Natural killer cell (primary cell): ENCODE measurements around the gene COL16A1. TPM values are rescaled to one million over a fixed set of nuclear protein-coding genes. Genes with fewer than 3 reads are reported as not detected.

Experiments
- ATAC-seq, 3 donors: fragments of 150-1000 bp in 2 of 3; fragments of 200-7000 bp in 1 of 3; cut with Tn5 transposase; 1 replicate in 1 of 3; 2 replicates in 2 of 3; pipeline ENCODE4 v1.10.0; 2021; ENCODE audit warnings: mild to moderate bottlenecking in 2 of 3, moderate library complexity in 2 of 3
- DNase-seq, 2 donors: peaks; one replicate each; pipeline versions ENCODE4 v3.0.0 to v3.0.0-alpha.2; 2013 to 2021; ENCODE audit warnings: mixed read lengths in 1 of 2
- H3K27ac ChIP-seq: one replicate; pipeline ENCODE4 v1.5.1; 2013; ENCODE audit warnings: mild to moderate bottlenecking, low read length
- H3K27me3 ChIP-seq: one replicate; pipeline ENCODE4 v1.6.1; 2013; ENCODE audit warnings: low read length; ENCODE audit not compliant: control insufficient read depth, insufficient read depth
- H3K36me3 ChIP-seq: one replicate; pipeline ENCODE4 v1.6.1; 2013; ENCODE audit warnings: low read length; ENCODE audit not compliant: control insufficient read depth, insufficient read depth
- H3K4me1 ChIP-seq: one replicate; pipeline ENCODE4 v1.6.1; 2013; ENCODE audit warnings: low read length; ENCODE audit not compliant: control insufficient read depth, insufficient read depth
- H3K4me3 ChIP-seq: one replicate; pipeline ENCODE4 v1.5.1; 2013; ENCODE audit warnings: low read length
- H3K9me3 ChIP-seq: one replicate; pipeline ENCODE4 v1.6.1; 2013; ENCODE audit warnings: low read length; ENCODE audit not compliant: control insufficient read depth, insufficient read depth
- H3K27ac Mint-ChIP-seq, 2 donors: one replicate each; pipeline ENCODE4 v1.8.0; 2022; ENCODE audit warnings: mild to moderate bottlenecking in 2 of 2, mixed read lengths in 2 of 2, moderate library complexity in 1 of 2
- H3K27me3 Mint-ChIP-seq, 2 donors: one replicate each; pipeline ENCODE4 v1.8.0; 2022; ENCODE audit warnings: low read depth in 2 of 2, mixed read lengths in 2 of 2
- H3K36me3 Mint-ChIP-seq: one replicate; pipeline ENCODE4 v1.8.0; 2022; ENCODE audit warnings: mixed read lengths
- H3K4me1 Mint-ChIP-seq, 2 donors: one replicate each; pipeline ENCODE4 v1.8.0; 2022; ENCODE audit warnings: mixed read lengths in 2 of 2
- H3K4me3 Mint-ChIP-seq: one replicate; pipeline ENCODE4 v1.8.0; 2022; ENCODE audit warnings: mild to moderate bottlenecking, moderate library complexity, mixed read lengths
- H3K9me3 Mint-ChIP-seq, 2 donors: one replicate each; pipeline ENCODE4 v1.8.0; 2022; ENCODE audit warnings: mixed read lengths in 2 of 2
- CTCF ChIP-seq: fragments of 200-600 bp; IDR thresholded peaks from one replicate; pipeline ENCODE4 v1.8.0; 2022; ENCODE audit warnings: antibody characterized with exemption
- WGBS: methylation state at CpG from one replicate; pipeline ENCODE4 v1.1.7; 2013; ENCODE audit warnings: missing lambda C conversion rate; ENCODE audit not compliant: insufficient coverage; 5-methylcytosine and 5-hydroxymethylcytosine counted together
- intact Hi-C: fragments of 100-400 bp; cut with micrococcal nuclease; formaldehyde crosslinking; loops from one replicate; pipeline ENCODE4 v1.14.2; 2022
- total RNA-seq, 4 donors: library from RNA; stranded (reverse); fragments of 120-200 nt in 1 of 4; gene quantifications; one replicate each; pipeline versions ENCODE4 v1.2.3 to v1.2.4, GENCODE V29; 2013 to 2022

Gene COL16A1
- total RNA-seq, 3 donors from 2014 or later (not counting 1 experiment from before 2014, with no cell fraction given) = 0.14 TPM; not detected in 2

GRCh38 chr1:31727195-31727594 lies 23.4 kb upstream of the COL16A1 start:
- H3K4me3 ChIP-seq = no peak overlapping the region
- 94% methylated on average over 14 of the region's 14 CpGs for WGBS
- TF ChIP-seq CTCF = no peak

GRCh38 chr1:31726715-31727114 lies 22.9 kb upstream of the COL16A1 start:
- Mint-ChIP-seq H3K36me3 (no peaks in the 10 kb centered on the region), H3K9me3 (no peaks in the 10 kb centered on the region), H3K4me1 (peaks cover 0 to 5% of the 10 kb centered on the region in 2 donors), H3K4me3 (no peak overlapping the region), H3K27me3 (peaks cover 6 to 9% of the 10 kb centered on the region in 2 donors), H3K27ac (no peak overlapping the region)
- DNase-seq = no peak
- H3K36me3 ChIP-seq = no peaks in the 10 kb centered on the region
- no peak for TF ChIP-seq CTCF
- H3K9me3 ChIP-seq = no peaks in the 10 kb centered on the region
- no peak overlapping the region for H3K27ac ChIP-seq
- peaks cover 3% of the 10 kb centered on the region for H3K4me1 ChIP-seq
- H3K4me3 ChIP-seq = no peak overlapping the region
- intact Hi-C loops = no loop called here
- WGBS = 72% methylated on average over 4 of the region's 4 CpGs
- ATAC-seq = no peak
- no peaks in the 10 kb centered on the region for H3K27me3 ChIP-seq

More at GRCh38 chr1:31727195-31727594, 23.4 kb upstream of the COL16A1 start:
- Histone ChIP-seq H3K27me3 (no peaks in the 10 kb centered on the region), H3K36me3 (no peaks in the 10 kb centered on the region), H3K27ac (no peak overlapping the region), H3K9me3 (no peaks in the 10 kb centered on the region), H3K4me1 (peaks cover 3% of the 10 kb centered on the region)
- peaks cover under 1 to 5% of the 10 kb centered on the region in 2 donors for H3K27me3 Mint-ChIP-seq
- peaks cover 0 to 5% of the 10 kb centered on the region in 2 donors for H3K4me1 Mint-ChIP-seq
- no peaks in the 10 kb centered on the region for H3K36me3 Mint-ChIP-seq
- no peak overlapping the region for H3K27ac Mint-ChIP-seq
- intact Hi-C loops = no loop called here
- no peak overlapping the region for H3K4me3 Mint-ChIP-seq
- H3K9me3 Mint-ChIP-seq = no peaks in the 10 kb centered on the region
- ATAC-seq (no peak), DNase-seq (no peak)

- peaks cover 0 to 5% of the 10 kb centered on the region in 2 donors for H3K4me1 Mint-ChIP-seq
- no peak for ATAC-seq
- Histone ChIP-seq H3K27me3 (no peaks in the 10 kb centered on the region), H3K27ac (no peak overlapping the region), H3K4me1 (peaks cover 3% of the 10 kb centered on the region), H3K9me3 (no peaks in the 10 kb centered on the region), H3K36me3 (no peaks in the 10 kb centered on the region), H3K4me3 (no peak overlapping the region)
- H3K9me3 Mint-ChIP-seq = no peaks in the 10 kb centered on the region
- TF ChIP-seq CTCF = no peak
- WGBS = 75% methylated on average over 12 of the region's 12 CpGs
- peaks cover 7 to 11% of the 10 kb centered on the region in 2 donors for H3K27me3 Mint-ChIP-seq
- no peak for DNase-seq
- no peaks in the 10 kb centered on the region for H3K36me3 Mint-ChIP-seq
- intact Hi-C loops = no loop called here
- no peak overlapping the region for H3K4me3 Mint-ChIP-seq
- no peak overlapping the region for H3K27ac Mint-ChIP-seq
These were observed 22.1 kb upstream of the COL16A1 start for GRCh38 chr1:31725777-31726535.
